HepG2 (cell line): ENCODE data around the gene KANSL1. TPM values are rescaled to one million over a fixed set of nuclear protein-coding genes. Genes with fewer than 3 reads are reported as not detected.

Experiments used
- ATAC-seq: fragments of 200-7000 bp; cut with Tn5 transposase; 3 replicates; pipeline ENCODE4 v1.9.1; 2020; ENCODE audit warnings: mild to moderate bottlenecking, moderate library complexity
- BruUV-seq: library from RNA; stranded (reverse); fragments of 400-500 nt; replicated peaks from 2 replicates; lab custom pipeline; 2021; lab: Mats Ljungman, UMichigan
- CTCF ChIA-PET: fragments of 300-600 bp; formaldehyde crosslinking; extraction: SDS; loops from one replicate; lab custom pipeline; 2021; ENCODE audit warnings: low total read pairs, inconsistent platforms, low intra/inter-chr PET ratio; lab: Yijun Ruan, JAX
- POLR2A ChIA-PET: fragments of 350-600 bp; sonication (Branson Sonifier 250); formaldehyde crosslinking; loops from one replicate; lab custom pipeline; 2020; ENCODE audit warnings: antibody characterized with exemption, inconsistent platforms; lab: Yijun Ruan, JAX
- DNase-seq: peaks from one replicate; pipeline ENCODE4 v3.0.0-alpha.2; 2015; ENCODE audit warnings: low spot score
- FAIRE-seq: peaks from 3 replicates; lab custom pipeline; 2011; peaks lifted over from hg19 to GRCh38; lab: Jason Lieb, UNC
- H2AFZ ChIP-seq: one replicate; pipeline ENCODE4 v1.6.1; 2011; ENCODE audit warnings: low read length, inconsistent platforms
- H3K27ac ChIP-seq: fragments of 300-600 bp; 3 replicates; pipeline ENCODE4 v1.8.0; 2011; ENCODE audit warnings: mixed run types, mild to moderate bottlenecking, mixed read lengths, low read length, inconsistent platforms; ENCODE audit not compliant: insufficient read depth; ENCODE audit errors: extremely low read length
- H3K27me3 ChIP-seq, 2 experiments: fragments of 200-600 bp in 1 of 2; 2 replicates in 1 of 2; 3 replicates in 1 of 2; pipeline versions ENCODE4 v1.6.0 to v1.8.0; 2011; ENCODE audit warnings: low read length in 2 of 2, mild to moderate bottlenecking in 2 of 2, moderate library complexity in 2 of 2, inconsistent platforms in 1 of 2; ENCODE audit not compliant: insufficient read depth in 2 of 2, control insufficient read depth in 1 of 2
- H3K36me3 ChIP-seq, 2 experiments: fragments of 200-600 bp in 1 of 2; replicated peaks in 1 of 2; 2 replicates in 1 of 2; 3 replicates in 1 of 2; pipeline versions ENCODE4 v1.5.1 to v1.8.0; 2011; ENCODE audit warnings: low read length in 2 of 2, inconsistent platforms in 1 of 2; ENCODE audit not compliant: insufficient read depth in 2 of 2, control insufficient read depth in 1 of 2
- H3K4me1 ChIP-seq: 2 replicates; pipeline ENCODE4 v1.5.1; 2012; ENCODE audit warnings: low read length, inconsistent platforms; ENCODE audit not compliant: insufficient read depth
- H3K4me2 ChIP-seq: 2 replicates; pipeline ENCODE4 v1.6.0; 2011; ENCODE audit warnings: low read depth, low read length, inconsistent platforms
- H3K4me3 ChIP-seq, 3 experiments: fragments of 200-600 bp in 1 of 3; sonication (generic), shearing (Covaris generic) in 1 of 3; replicated peaks in 1 of 3; 2 replicates each; pipeline ENCODE4 v1.5.1; 2011 to 2016; ENCODE audit warnings: low read length in 3 of 3, inconsistent platforms in 2 of 3, low read depth in 2 of 3, mild to moderate bottlenecking in 2 of 3, control low read depth in 1 of 3, mixed read lengths in 1 of 3; ENCODE audit not compliant: insufficient read depth in 1 of 3
- H3K79me2 ChIP-seq: one replicate; pipeline ENCODE4 v1.6.1; 2011; ENCODE audit warnings: low read length, inconsistent platforms; ENCODE audit not compliant: insufficient read depth
- H3K9ac ChIP-seq: 2 replicates; pipeline ENCODE4 v1.6.0; 2011; ENCODE audit warnings: mild to moderate bottlenecking, low read depth, low read length, inconsistent platforms; ENCODE audit not compliant: insufficient read depth
- H3K9me3 ChIP-seq: 2 replicates; pipeline ENCODE4 v1.5.1; 2012; ENCODE audit warnings: mild to moderate bottlenecking, low read length
- H4K20me1 ChIP-seq: 2 replicates; pipeline ENCODE4 v1.6.0; 2011; ENCODE audit warnings: inconsistent platforms, mild to moderate bottlenecking, low read length, moderate library complexity; ENCODE audit not compliant: insufficient read depth
- ZMYM4 ChIP-seq: sonication (generic); formaldehyde crosslinking; IDR thresholded peaks from 2 replicates; pipeline ENCODE4 v1.8.1; 2023; ENCODE audit warnings: mild to moderate bottlenecking, missing genetic modification reagents
- WGBS: methylation state at CpG from one replicate; pipeline ENCODE4 v1.1.6; 2017; ENCODE audit warnings: low lambda C conversion rate; 5-methylcytosine and 5-hydroxymethylcytosine counted together
- in situ Hi-C: cut with HindIII; loops from 2 replicates; pipeline ENCODE4 v1.10.0; 2017; ENCODE audit warnings: low pct_unique_long_range_greater_than_20kb; ENCODE audit not compliant: extremely low pct_ligation_motif_present
- intact Hi-C: fragments of 100-400 bp; cut with micrococcal nuclease; formaldehyde crosslinking; loops from one replicate; pipeline ENCODE4 v1.10.0; 2022; ENCODE audit not compliant: unreplicated experiment
- polyA plus RNA-seq, 8 experiments: library from polyadenylated mRNA; depleted of rRNA in 3 of 8; stranded (reverse) in 7 of 8; unstranded in 1 of 8; fragments of >200 nt; fragmentation: Illumina TruSeq in 4 of 8; extraction: Trizol in 4 of 8; gene quantifications; 2 replicates each; pipeline versions ENCODE4 v1.2.1 to v1.2.3, GENCODE V29; 2011 to 2016; ENCODE audit warnings: low read depth in 4 of 8, missing spikeins in 1 of 8, mixed read lengths in 1 of 8; ENCODE audit not compliant: insufficient read depth in 1 of 8
- total RNA-seq, 5 experiments: library from RNA; depleted of rRNA; stranded (reverse); fragments of >200 nt; fragmentation: Illumina TruSeq; extraction: Trizol; gene quantifications; 2 replicates each; pipeline ENCODE4 v1.2.3, GENCODE V29; 2016; ENCODE audit warnings: low read depth in 1 of 5
- TF ChIP-seq, protein P1 (sequence below): sonication (generic); formaldehyde crosslinking; IDR thresholded peaks from 2 replicates; pipeline ENCODE4 v1.5.0; 2020; ENCODE audit warnings: mild to moderate bottlenecking, missing genetic modification reagents, borderline replicate concordance
- TF ChIP-seq, protein P2 (sequence below): sonication (generic); formaldehyde crosslinking; IDR thresholded peaks from 2 replicates; pipeline ENCODE4 v1.5.1; 2020; ENCODE audit warnings: missing genetic modification reagents, mild to moderate bottlenecking, borderline replicate concordance

KANSL1 gene
- total and polyA plus RNA-seq, 2 of the 13 experiments (the other 11 are each of a cell fraction or from before 2014, with no cell fraction given), result 24.0 to 59.6 TPM

GRCh38 chr17:46043606-46044005 lies 149.6 kb downstream of the KANSL1 start:
- TF ChIP-seq, protein P1, sequence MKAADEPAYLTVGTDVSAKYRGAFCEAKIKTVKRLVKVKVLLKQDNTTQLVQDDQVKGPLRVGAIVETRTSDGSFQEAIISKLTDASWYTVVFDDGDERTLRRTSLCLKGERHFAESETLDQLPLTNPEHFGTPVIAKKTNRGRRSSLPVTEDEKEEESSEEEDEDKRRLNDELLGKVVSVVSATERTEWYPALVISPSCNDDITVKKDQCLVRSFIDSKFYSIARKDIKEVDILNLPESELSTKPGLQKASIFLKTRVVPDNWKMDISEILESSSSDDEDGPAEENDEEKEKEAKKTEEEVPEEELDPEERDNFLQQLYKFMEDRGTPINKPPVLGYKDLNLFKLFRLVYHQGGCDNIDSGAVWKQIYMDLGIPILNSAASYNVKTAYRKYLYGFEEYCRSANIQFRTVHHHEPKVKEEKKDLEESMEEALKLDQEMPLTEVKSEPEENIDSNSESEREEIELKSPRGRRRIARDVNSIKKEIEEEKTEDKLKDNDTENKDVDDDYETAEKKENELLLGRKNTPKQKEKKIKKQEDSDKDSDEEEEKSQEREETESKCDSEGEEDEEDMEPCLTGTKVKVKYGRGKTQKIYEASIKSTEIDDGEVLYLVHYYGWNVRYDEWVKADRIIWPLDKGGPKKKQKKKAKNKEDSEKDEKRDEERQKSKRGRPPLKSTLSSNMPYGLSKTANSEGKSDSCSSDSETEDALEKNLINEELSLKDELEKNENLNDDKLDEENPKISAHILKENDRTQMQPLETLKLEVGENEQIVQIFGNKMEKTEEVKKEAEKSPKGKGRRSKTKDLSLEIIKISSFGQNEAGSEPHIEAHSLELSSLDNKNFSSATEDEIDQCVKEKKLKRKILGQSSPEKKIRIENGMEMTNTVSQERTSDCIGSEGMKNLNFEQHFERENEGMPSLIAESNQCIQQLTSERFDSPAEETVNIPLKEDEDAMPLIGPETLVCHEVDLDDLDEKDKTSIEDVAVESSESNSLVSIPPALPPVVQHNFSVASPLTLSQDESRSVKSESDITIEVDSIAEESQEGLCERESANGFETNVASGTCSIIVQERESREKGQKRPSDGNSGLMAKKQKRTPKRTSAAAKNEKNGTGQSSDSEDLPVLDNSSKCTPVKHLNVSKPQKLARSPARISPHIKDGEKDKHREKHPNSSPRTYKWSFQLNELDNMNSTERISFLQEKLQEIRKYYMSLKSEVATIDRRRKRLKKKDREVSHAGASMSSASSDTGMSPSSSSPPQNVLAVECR, result 0 out of 2 replicates have a peak, but pooled peaks have one; percentile 3
- 0 out of 2 replicates have a peak, but pooled peaks have one; percentile 0 for TF ChIP-seq ZMYM4 (CRISPR knock-in tag)
- TF ChIP-seq, protein P2, sequence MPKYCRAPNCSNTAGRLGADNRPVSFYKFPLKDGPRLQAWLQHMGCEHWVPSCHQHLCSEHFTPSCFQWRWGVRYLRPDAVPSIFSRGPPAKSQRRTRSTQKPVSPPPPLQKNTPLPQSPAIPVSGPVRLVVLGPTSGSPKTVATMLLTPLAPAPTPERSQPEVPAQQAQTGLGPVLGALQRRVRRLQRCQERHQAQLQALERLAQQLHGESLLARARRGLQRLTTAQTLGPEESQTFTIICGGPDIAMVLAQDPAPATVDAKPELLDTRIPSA (CRISPR knock-in tag), result no peak
- TF ChIP-seq, all 625 proteins: peak for 2
- FAIRE-seq, result no peak
- POLR2A ChIA-PET, result no interaction called here
- Histone ChIP-seq H3K4me1 (peaks cover 12% of the 10 kb centered on the region; the same call in 1 of the 2 replicates), H3K27ac (no peak overlapping the region), H3K9me3 (no peaks in the 10 kb centered on the region), H3K36me3 (peaks cover 43 to 86% of the 10 kb centered on the region in 2 experiments), H3K4me3 (no peak overlapping the region), H3K79me2 (peaks cover 3% of the 10 kb centered on the region), H3K27me3 (no peaks in the 10 kb centered on the region), H3K4me2 (no peak overlapping the region), H3K9ac (no peak overlapping the region), H2AFZ (no peak overlapping the region), H4K20me1 (0 out of 2 replicates have a peak, but pooled peaks cover 4% of the 10 kb centered on the region)
- intact Hi-C loops (loop anchor here (1.0 kb wide), 2 partner anchors 41 to 149 kb away; no protein-coding TSS in a partner anchor), in situ Hi-C loops (loop anchor here (5.0 kb wide), 1 partner anchor 41 kb away; no protein-coding TSS in a partner anchor)
- CTCF ChIA-PET, result interaction anchor here (1.2 to 2.9 kb wide), 5 partner anchors 18 to 169 kb away, joined by 3 to 37 read pairs (median 6); partner anchors contain the start of gene KANSL1
- WGBS, result 98% methylated on average over 3 of the region's 3 CpGs
- no TSS peak for BruUV-seq
- no peak for DNase-seq
- no peak for ATAC-seq
